Cardiac muscle cell (in vitro differentiated cells and primary cell): Measurements from ENCODE around the gene SPATA16. TPM values are rescaled to one million over a fixed set of nuclear protein-coding genes. Genes with fewer than 3 reads are reported as not detected.

ENCODE experiments used
- DNase-seq, 2 donors: peaks; one replicate each; pipeline versions ENCODE4 v3.0.0 to v3.0.0-alpha.2; 2010 to 2017; ENCODE audit warnings: low read depth in 1 of 2, low spot score in 1 of 2
- H3K27ac ChIP-seq: fragments of 200-600 bp; sonication (generic); 2 replicates; pipeline ENCODE4 v1.5.1; 2016
- H3K27me3 ChIP-seq: fragments of 200-600 bp; sonication (generic); 2 replicates; pipeline ENCODE4 v1.6.0; 2016; ENCODE audit warnings: control low read depth
- H3K36me3 ChIP-seq: fragments of 200-600 bp; sonication (generic); 2 replicates; pipeline ENCODE4 v1.5.1; 2016; ENCODE audit warnings: control low read depth
- H3K4me1 ChIP-seq: fragments of 200-600 bp; sonication (generic); 2 replicates; pipeline ENCODE4 v1.8.1; 2017; ENCODE audit warnings: low read depth, mild to moderate bottlenecking, mixed run types
- H3K4me3 ChIP-seq: fragments of 200-600 bp; sonication (generic); 2 replicates; pipeline ENCODE4 v1.5.1; 2016; ENCODE audit warnings: mild to moderate bottlenecking
- H3K9me3 ChIP-seq: fragments of 200-600 bp; sonication (generic); 2 replicates; pipeline ENCODE4 v1.5.1; 2017; ENCODE audit warnings: low read depth, mild to moderate bottlenecking, control low read depth
- polyA plus RNA-seq: library from polyadenylated mRNA; unstranded; fragments of >200 nt; fragmentation: Nextera tagmentation; extraction: Ambion mirVana; gene quantifications from 2 replicates; pipeline ENCODE4 v1.2.1, GENCODE V29; 2016
- total RNA-seq: library from RNA; depleted of rRNA; stranded (reverse); fragments of >200 nt; gene quantifications from 2 replicates; pipeline ENCODE4 v1.2.3, GENCODE V29; 2016
- TF ChIP-seq, protein P1 (sequence below): IDR thresholded peaks from 2 replicates; pipeline ENCODE4 v1.5.1; 2012; ENCODE audit warnings: low read depth, mild to moderate bottlenecking, low read length

The SPATA16 gene
- total and polyA plus RNA-seq, 2 experiments from 2014 or later: not detected

DNA sequence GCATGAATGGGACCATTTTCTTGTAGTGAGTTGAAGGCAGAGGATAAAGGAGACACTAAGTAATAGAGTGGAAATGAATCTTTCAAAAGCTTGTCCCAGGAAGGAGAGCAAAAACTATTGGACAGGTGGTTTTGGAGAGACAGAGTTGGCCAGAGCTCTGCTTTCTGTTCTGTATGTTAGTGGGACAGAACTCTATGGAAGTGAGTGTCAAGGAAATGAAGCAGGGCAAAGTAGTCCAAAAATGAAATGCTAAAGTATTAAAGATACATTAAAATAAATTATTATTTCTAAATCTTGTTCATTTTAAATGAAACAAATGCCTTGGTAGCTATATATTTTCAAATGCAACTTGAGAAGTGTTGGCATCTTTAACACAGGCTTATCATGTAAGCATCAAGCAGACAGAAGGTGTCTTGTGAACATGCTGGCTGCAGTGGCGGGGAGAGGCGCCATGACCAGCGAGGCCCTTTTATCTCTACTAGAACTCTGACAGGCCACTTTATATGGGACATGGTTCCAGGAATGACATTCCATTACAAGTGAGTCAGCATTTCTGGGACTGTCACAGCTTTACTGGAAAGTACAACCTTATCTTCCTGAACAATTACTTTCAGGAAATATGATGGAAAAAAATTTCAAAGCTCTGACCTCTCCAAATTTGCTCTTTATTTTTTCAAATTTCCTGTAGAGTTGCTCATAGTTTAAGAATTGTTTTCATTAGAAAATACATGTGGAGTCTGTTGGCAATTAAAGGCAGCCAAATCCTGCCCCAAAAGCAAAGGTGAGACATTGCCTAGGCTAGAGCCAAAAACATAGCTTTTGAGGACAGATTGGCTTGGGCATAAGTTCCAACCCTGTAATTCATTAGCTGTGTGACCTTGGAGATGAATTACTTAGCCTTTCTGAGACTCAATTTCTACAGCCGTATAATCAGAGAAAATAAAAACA lies 284.0 kb downstream of the SPATA16 start:
- no peak overlapping the region for H3K4me3 ChIP-seq
- H3K27me3 ChIP-seq: no peaks in the 10 kb centered on the region
- peak overlapping the region; percentile 35 for H3K27ac ChIP-seq
- no peaks in the 10 kb centered on the region for H3K9me3 ChIP-seq
- TF ChIP-seq, protein P1, sequence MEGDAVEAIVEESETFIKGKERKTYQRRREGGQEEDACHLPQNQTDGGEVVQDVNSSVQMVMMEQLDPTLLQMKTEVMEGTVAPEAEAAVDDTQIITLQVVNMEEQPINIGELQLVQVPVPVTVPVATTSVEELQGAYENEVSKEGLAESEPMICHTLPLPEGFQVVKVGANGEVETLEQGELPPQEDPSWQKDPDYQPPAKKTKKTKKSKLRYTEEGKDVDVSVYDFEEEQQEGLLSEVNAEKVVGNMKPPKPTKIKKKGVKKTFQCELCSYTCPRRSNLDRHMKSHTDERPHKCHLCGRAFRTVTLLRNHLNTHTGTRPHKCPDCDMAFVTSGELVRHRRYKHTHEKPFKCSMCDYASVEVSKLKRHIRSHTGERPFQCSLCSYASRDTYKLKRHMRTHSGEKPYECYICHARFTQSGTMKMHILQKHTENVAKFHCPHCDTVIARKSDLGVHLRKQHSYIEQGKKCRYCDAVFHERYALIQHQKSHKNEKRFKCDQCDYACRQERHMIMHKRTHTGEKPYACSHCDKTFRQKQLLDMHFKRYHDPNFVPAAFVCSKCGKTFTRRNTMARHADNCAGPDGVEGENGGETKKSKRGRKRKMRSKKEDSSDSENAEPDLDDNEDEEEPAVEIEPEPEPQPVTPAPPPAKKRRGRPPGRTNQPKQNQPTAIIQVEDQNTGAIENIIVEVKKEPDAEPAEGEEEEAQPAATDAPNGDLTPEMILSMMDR: no peak
- H3K4me1 ChIP-seq: peaks cover 19% of the 10 kb centered on the region
- peak; percentile 67 to 81 for DNase-seq
- H3K36me3 ChIP-seq: no peaks in the 10 kb centered on the region

DNA sequence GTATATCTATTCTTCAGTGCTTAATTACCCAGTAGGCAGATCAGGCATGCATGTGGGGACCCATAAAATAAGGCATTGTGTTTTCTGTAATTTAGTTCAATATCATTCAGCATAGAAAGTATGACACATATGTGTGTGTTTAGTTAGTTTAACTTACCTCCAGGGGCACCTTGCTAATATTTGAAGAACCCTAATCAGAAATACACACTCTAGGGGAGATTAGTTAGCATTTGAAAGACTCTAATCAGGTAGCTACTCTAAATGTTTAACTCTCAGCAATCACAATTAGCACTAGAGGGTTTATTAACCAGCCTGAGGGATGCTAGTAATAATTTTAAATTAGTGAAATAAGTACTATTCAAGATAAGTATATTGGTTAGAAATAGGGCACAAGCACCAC lies 286.0 kb downstream of the SPATA16 start:
- TF ChIP-seq, protein P1: no peak
- H3K9me3 ChIP-seq: no peaks in the 10 kb centered on the region
- DNase-seq: no peak
- no peak overlapping the region for H3K4me3 ChIP-seq
- H3K27ac ChIP-seq: no peak overlapping the region
- no peaks in the 10 kb centered on the region for H3K27me3 ChIP-seq
- H3K36me3 ChIP-seq: no peaks in the 10 kb centered on the region
- peaks cover 19% of the 10 kb centered on the region for H3K4me1 ChIP-seq

DNA sequence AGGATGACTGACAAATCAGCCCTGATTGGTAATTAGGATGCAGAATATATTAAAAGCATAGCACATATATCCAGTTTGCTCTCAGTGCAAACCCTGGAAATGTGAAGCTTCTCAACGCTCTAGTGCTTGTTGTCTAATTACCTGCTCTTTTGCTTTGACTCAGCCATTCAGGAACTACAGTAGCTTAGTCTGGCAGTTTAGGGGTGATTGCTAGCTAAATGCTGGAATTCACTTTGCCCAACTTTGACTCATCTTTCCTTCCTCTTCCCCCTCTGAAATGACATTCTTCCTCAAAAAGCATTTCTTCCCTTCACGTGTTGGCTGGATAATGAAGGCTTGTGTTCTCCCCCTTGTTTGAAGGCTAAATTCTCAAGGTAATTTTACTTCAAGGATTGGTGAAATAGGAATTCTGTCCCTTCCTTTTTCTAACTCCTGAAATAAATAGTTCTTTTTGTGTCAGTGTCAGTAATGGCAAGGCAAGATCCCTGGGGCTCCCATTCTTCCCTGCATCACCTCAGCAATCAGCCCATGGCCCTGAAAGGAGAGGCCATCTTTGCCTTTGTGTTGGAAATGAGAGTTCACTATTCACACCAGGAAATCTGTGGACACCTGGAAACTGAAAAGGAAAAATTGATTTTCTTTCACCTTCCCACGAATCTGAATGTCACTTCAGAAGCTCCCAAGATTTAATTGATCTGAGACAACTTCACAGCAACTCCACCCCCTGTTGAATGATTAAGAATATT lies 286.9 kb downstream of the SPATA16 start:
- Histone ChIP-seq H3K9me3 (no peaks in the 10 kb centered on the region), H3K27ac (no peak overlapping the region), H3K36me3 (no peaks in the 10 kb centered on the region), H3K4me1 (peaks cover 19% of the 10 kb centered on the region), H3K27me3 (no peaks in the 10 kb centered on the region), H3K4me3 (no peak overlapping the region)
- no peak for DNase-seq
- TF ChIP-seq, protein P1: no peak

DNA sequence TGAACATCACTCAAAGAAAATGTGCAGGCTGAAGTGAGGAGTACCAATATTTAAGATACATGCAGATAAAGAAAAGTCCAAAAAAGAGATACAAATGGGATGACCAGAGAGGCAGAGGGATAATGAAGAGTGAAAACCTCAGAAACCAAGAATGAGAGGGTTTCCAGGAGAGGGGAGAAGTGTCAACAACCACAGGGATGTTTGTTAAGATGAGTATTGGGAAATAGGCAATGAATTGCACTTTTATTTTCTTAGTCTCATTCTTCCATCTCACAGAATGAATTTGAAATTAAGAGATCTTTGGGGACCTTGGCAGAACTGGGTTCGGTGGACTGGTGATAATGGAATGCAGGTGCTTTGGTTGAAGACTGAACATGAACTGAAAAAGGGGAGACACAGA lies 288.0 kb downstream of the SPATA16 start:
- Histone ChIP-seq H3K4me3 (no peak overlapping the region), H3K9me3 (no peaks in the 10 kb centered on the region), H3K36me3 (no peaks in the 10 kb centered on the region), H3K4me1 (peaks cover 19% of the 10 kb centered on the region), H3K27ac (no peak overlapping the region), H3K27me3 (no peaks in the 10 kb centered on the region)
- TF ChIP-seq, protein P1: no peak
- no peak for DNase-seq

DNA sequence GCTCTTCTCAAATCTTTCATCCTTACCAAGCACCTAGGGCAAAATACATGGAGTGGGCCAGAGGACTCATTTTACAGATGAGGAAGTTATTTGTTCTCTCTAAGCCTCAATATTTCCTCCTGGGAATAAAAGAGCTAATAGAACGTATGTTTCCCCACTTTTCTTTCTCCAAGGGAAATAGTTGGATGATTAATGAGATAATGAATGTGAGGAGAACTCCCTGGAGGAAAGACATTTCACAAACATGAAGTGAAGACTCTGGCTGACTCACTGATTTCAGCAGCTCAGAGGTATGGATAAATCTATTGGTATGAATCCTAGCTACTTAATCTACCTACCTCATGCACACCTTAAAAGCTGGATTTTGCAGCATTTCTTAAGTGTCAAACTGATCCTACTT lies 292.1 kb downstream of the SPATA16 start:
- DNase-seq: peak in 1 of 2 donors; percentile 88
- no peak overlapping the region for H3K4me3 ChIP-seq
- TF ChIP-seq, protein P1: no peak
- peaks cover 3% of the 10 kb centered on the region for H3K4me1 ChIP-seq
- no peaks in the 10 kb centered on the region for H3K27me3 ChIP-seq
- H3K27ac ChIP-seq: no peak overlapping the region
- no peaks in the 10 kb centered on the region for H3K9me3 ChIP-seq
- no peaks in the 10 kb centered on the region for H3K36me3 ChIP-seq
